ENCODE data around the gene PANX1. TPM values are rescaled to one million over a fixed set of nuclear protein-coding genes. Genes with fewer than 3 reads are reported as not detected.

PANX1 gene
- total RNA-seq, 1 experiment from 2014 or later: 37.5 TPM

- H3K27ac ChIP-seq (ENCODE audit: insufficient read length, low read depth, low read length): no peak overlapping the region
- H4K5ac ChIP-seq (ENCODE audit: insufficient read length, low read depth, low read length): no peak overlapping the region
- H3K79me1 ChIP-seq (ENCODE audit: insufficient read depth, low read depth, low read length, poor library complexity, severe bottlenecking): peaks cover 11% of the 10 kb centered on the region
- Mint-ChIP-seq H3K27me3 (ENCODE audit: low read depth) (no peaks in the 10 kb centered on the region), H3K27ac (peak overlapping the region in 1 of 3 experiments; percentile 89; a peak in 3 of 7 replicates), H3K4me3 (no peak overlapping the region), H3K36me3 (ENCODE audit: insufficient read depth in 1 of 3, low read depth in 3 of 3) (peaks cover 22 to 34% (median 23%) of the 10 kb centered on the region in 3 experiments), H3K9me3 (peaks cover 2 to 3% of the 10 kb centered on the region in 2 experiments; a peak in 4 of 5 replicates), H3K4me1 (peaks cover 60 to 64% of the 10 kb centered on the region in 2 experiments)
- TF ChIP-seq CTCF (conservative IDR thresholded peaks at IDR 0.05): no peak
- H2BK15ac ChIP-seq (ENCODE audit: low read depth, low read length): no peak overlapping the region; the same call in 1 of the 2 replicates
- H3K4ac ChIP-seq (ENCODE audit: low read depth, low read length): no peak overlapping the region
- H3K79me2 ChIP-seq (ENCODE audit: insufficient read depth, low read length): peaks cover 51% of the 10 kb centered on the region; the same call in 1 of the 2 replicates
- no peaks in the 10 kb centered on the region for H3K27me3 ChIP-seq (ENCODE audit: insufficient read depth, low read length)
- no peak overlapping the region for H3K9ac ChIP-seq (ENCODE audit: extremely low read depth, insufficient read length, low read length)
- no peak overlapping the region for H3K56ac ChIP-seq (ENCODE audit: insufficient read length, low read depth, low read length)
- H2BK12ac ChIP-seq (ENCODE audit: insufficient read length, low read depth, low read length): no peak overlapping the region
- peak; percentile 42 for DNase-seq
- no peaks in the 10 kb centered on the region for H3K23me2 ChIP-seq (ENCODE audit: insufficient read length, low read depth, low read length, poor library complexity, severe bottlenecking)
- no peaks in the 10 kb centered on the region for H3K9me3 ChIP-seq (ENCODE audit: control insufficient read depth, low read depth, low read length)
- H4K8ac ChIP-seq (replicated peaks; ENCODE audit: insufficient read length, low read depth, low read length): no peak overlapping the region
- no peaks in the 10 kb centered on the region for H4K20me1 ChIP-seq (ENCODE audit: control insufficient read depth, insufficient read depth, insufficient read length)
- H2BK5ac ChIP-seq (ENCODE audit: insufficient read length, low read length): no peak overlapping the region
- no peak overlapping the region for H4K91ac ChIP-seq (ENCODE audit: insufficient read length, low read depth, low read length)
- H3K14ac ChIP-seq (ENCODE audit: insufficient read depth, low read length): no peak overlapping the region
- no peak overlapping the region for H3K4me2 ChIP-seq (ENCODE audit: insufficient read depth, insufficient read length, low read length)
- H3K4me1 ChIP-seq (ENCODE audit: insufficient read depth, low read length): peaks cover 17% of the 10 kb centered on the region; the same call in 1 of the 2 replicates
- no peak overlapping the region for H2BK20ac ChIP-seq (ENCODE audit: low read depth, low read length, poor library complexity, severe bottlenecking)
- H3K18ac ChIP-seq (ENCODE audit: insufficient read length, low read depth, low read length): no peak overlapping the region
- no peak overlapping the region for H2AFZ ChIP-seq (ENCODE audit: low read length)
- no peak overlapping the region for H2AK5ac ChIP-seq (ENCODE audit: insufficient read length, low read length)
- WGBS (ENCODE audit: extremely low coverage, insufficient read length, low lambda C conversion rate): no CpG with 5 or more reads among the region's 6 CpGs
- H3K23ac ChIP-seq (ENCODE audit: insufficient read length, low read depth, low read length): no peak overlapping the region
- no peak overlapping the region for H2BK120ac ChIP-seq (ENCODE audit: low read depth, low read length, poor library complexity, severe bottlenecking)
- H3T11ph ChIP-seq (ENCODE audit: low read length): no peak overlapping the region
These were observed 23.4 kb downstream of the PANX1 start for GRCh38 chr11:94151903-94152677.

Data from H9 (cell line).